GM18870 (cell line): ENCODE results near the gene OR5K3.
"Not testable (repeated sequence)": the region's sequence is repeated elsewhere in the genome, so short reads cannot be mapped to it uniquely, and the experiment has no call there.

ENCODE experiments used
- ATAC-seq: cut with Tn5 transposase; IDR thresholded peaks from one replicate; pipeline ENCODE4 v1.9.1; 2021; ENCODE audit warnings: moderate library complexity; ENCODE audit not compliant: unreplicated experiment

Gene OR5K3, protein sequence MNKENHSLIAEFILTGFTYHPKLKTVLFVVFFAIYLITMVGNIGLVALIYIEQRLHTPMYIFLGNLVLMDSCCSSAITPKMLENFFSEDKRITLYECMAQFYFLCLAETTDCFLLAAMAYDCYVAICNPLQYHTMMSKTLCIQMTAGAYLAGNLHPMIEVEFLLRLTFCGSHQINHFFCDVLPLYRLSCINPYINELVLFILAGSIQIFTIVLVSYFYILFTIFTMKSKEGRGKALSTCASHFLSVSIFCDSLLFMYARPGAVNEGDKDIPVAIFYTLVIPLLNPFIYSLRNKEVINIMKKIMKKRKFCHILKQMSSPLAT

GRCh38 chr3:98390366-98390765, at the start of gene OR5K3:
Gene OR5K3, plus strand, starts transcription at chr3:98390666. Its CDS starts 0 bp downstream, at chr3:98390666.
- no peak for ATAC-seq

- ATAC-seq, result no peak
Measured at GRCh38 chr3:98341758-98342157, 48.7 kb upstream of the OR5K3 start.

GRCh38 chr3:98343647-98344507, 46.6 kb upstream of the OR5K3 start:
- ATAC-seq, result peak; percentile 66

DNA sequence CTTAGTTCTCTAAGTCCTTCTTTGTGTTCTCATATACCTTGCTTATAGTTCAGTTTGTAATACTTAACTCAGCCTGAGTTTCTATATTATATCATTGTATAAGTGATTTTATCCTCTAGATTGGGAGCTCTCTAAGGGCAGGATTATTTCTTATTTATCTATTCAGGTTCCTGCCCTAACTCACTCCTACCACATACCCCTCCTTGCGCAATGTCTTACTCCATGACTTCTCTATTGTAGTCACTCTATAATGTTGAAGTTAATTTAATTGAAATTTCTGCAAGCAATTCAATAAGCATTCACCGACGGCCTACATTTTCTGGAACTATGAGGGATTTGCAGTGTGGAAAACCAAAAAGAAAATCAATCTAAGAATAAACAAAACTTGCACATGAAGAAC, 40.4 kb upstream of the OR5K3 start:
- ATAC-seq, result no peak

GRCh38 chr3:98353554-98353953, 36.9 kb upstream of the OR5K3 start, which contains the start of gene OR5K4:
Gene OR5K4, plus strand, starts transcription at chr3:98353854. Its CDS starts 0 bp downstream, at chr3:98353854.
- no peak for ATAC-seq

- no peak for ATAC-seq
Measured at GRCh38 chr3:98359250-98359649, 31.2 kb upstream of the OR5K3 start.

DNA sequence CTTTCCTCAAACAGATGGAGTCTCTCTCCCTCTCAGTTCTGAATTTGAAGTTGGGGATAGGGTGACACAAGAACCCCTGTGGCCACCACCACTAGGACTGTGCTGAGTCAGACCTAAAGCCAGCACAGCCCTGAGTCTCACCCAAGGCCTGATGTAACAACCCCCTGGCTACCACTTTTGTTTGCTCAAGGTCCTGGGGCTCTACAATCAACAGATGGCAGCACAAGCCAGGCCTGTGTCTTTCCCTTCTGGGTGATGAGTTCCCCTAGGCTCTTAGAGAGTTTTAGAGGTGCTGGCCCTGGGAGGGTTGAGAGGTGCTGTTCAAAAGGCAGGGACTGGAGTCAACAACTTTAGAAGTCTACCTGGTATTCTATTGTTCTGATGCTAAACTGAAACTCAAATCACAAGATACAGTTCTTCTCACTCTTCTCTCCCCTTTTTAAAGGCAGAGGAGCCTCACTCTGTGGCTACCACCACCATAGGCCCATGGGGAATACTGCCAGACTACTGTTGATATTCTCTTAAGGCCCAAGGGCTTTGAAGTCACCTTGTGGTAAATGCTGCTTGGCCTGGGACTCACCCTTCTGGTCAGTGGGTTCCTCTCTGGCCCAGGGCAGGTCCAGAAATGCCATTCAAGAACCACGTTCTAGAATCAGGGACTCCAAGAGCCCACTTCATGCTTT, 30.3 kb upstream of the OR5K3 start:
- ATAC-seq, result peak; percentile 72

GRCh38 chr3:98360681-98361080, 29.8 kb upstream of the OR5K3 start:
- no peak for ATAC-seq

- peak; percentile 58 for ATAC-seq
Measured at GRCh38 chr3:98361289-98361688, 29.2 kb upstream of the OR5K3 start.

DNA sequence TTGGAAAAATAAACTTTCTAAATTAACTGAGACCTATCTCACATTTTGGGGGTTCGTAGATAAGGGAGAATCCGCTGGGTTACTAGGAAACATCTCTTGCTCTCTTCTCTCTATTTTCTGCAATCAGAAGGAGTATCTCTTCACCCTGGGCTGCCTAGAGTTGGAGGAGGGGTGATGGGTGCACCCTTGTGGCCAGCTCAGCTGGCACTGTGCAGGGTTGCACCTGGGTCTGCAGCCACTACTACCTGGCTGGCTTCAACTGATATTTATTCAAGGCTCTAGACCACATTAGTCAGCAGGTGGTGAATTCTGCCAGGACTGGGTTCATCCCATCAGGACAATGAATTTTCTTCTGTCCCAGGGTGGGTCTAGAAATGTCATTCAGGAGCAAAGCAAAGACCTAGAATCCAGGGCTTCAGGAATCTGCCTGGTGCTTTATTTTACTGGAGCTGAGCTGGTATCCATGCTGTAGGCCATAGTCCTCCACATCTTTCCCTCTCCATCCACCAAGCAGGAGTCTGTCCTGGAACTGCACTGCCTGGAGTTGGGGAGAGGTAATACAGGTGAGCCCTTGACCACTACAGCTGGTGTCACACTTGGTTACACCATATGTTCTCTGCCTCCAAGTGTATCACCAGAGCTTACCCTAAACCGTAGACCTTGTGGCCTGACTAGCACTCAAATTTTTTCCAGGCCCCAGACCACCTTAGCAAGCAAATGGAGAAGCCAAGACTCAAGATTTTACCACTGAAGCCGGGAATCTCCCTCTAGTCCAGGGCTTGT, 22.8 kb upstream of the OR5K3 start:
- no peak for ATAC-seq

- no peak for ATAC-seq
Measured at GRCh38 chr3:98371186-98371585, 19.3 kb upstream of the OR5K3 start.

DNA sequence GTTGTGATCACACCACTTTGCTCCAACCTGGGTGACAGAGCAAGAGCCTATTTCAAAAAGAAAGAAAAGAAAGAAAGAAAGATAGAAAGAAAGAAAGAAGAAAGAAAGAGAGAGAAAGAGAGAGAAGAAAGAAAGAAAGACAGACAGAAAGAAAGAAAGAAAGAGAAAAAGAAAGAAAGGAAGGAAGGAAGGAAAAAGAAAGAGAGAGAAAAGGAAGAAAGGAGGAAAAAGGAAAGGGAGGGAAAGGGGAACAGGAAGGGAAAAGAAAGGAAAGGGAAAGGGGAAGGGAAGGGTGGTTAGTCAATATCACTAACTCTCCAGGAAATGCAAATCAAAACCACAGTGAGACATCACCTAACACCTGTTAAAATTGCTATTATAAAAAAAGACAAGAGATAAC, 18.6 kb upstream of the OR5K3 start:
- ATAC-seq, result no peak

GRCh38 chr3:98372445-98372844, 18.0 kb upstream of the OR5K3 start:
- no peak for ATAC-seq

GRCh38 chr3:98376631-98377030, 13.8 kb upstream of the OR5K3 start:
- no peak for ATAC-seq

- ATAC-seq, result no peak
Measured at GRCh38 chr3:98388147-98388546, 2.3 kb upstream of the OR5K3 start.

GRCh38 chr3:98395101-98395500, 4.6 kb downstream of the OR5K3 start:
- ATAC-seq, result no peak

GRCh38 chr3:98396482-98396881, 6.0 kb downstream of the OR5K3 start:
- not testable (repeated sequence) for ATAC-seq

DNA sequence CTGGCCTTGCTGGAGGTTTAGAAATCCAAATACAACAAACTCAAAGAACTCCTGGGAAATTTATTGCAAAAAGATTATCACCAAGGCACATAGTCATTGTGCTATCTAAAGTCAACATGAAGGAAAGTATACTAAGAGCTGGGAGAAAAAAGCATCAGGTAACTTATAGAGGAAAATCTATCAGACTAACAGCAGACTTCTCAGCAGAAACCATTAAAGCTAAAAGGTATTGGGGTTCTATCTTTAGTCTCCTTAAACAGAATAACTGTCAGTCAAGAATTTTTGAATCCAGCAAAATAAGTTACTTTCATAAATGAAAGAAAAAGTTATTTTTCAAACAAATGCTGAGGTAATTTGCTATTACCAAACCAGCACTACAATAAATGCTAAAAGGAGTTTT, 8.0 kb downstream of the OR5K3 start:
- ATAC-seq, result no peak

DNA sequence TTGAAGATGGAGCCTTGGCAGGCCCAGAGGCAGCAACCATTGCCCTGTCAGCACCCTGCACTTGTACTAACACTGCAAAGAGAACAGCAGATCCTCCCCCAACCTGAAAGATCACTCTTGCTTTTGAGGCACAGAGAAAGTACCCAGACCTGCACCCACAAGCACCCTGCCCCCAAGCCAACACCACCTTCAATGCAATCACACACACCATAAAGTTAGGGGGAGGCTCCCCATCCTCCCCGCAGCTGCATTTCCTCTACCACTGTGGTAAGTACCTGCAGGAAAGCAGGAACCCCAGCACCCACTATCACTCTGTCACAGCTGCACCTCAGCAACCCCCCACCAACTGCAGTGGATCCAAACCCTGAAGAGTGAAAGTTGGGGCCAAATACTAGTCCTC, 12.0 kb downstream of the OR5K3 start:
- no peak for ATAC-seq

DNA sequence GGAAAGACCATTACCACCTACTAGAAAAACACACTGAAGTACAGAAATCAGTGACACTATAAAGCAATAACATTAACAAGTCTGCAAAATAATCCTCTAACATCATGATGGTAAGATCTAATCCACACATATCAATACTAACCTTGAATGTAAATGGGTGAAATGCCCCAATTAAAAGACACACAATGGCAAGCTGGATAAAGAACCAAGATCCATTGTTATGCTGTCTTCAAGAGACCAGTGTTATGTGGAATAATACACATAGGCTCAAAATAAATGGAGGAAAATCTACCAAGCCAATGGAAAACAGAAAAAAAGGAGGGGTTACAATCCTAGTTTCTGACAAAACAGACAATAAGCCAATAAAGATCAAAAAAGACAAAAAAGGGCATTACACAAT, 13.5 kb downstream of the OR5K3 start:
- ATAC-seq, result no peak

- no peak for ATAC-seq
Measured at GRCh38 chr3:98406034-98406433, 15.6 kb downstream of the OR5K3 start.
